ENCODE measurements around the gene RAPGEF4.

Gene RAPGEF4

DNA sequence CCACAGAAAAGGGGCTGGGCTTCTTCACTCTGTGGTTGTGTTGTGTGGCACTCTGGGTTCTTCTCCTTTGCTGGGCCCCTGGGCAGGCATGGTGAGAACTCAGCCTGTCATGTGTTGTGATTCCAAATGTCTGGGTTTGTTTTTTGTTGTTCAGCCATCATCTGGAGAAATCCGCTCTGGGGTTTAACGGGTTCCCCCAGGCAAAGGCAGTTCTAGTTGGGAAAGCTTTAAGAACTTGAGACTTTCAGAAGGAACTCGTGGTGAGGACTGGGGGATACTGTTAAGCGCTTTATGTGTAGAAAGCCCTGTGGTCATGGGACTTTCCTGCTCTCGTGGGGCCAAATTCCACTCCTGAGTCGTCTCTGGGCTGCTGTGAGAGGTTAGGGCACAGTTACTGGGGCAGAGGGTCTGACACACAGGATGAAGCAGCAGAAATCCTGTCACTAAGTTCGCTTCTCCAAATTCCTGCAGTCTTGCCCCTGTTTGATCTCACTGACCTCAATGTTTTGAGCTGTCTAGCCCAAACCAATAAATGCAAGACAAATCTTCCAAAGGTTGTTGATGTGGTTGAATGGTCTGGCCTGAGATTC lies 87.7 kb downstream of the RAPGEF4 start:
- no peak for DNase-seq (ENCODE audit: low read depth in 2 of 2)

DNA sequence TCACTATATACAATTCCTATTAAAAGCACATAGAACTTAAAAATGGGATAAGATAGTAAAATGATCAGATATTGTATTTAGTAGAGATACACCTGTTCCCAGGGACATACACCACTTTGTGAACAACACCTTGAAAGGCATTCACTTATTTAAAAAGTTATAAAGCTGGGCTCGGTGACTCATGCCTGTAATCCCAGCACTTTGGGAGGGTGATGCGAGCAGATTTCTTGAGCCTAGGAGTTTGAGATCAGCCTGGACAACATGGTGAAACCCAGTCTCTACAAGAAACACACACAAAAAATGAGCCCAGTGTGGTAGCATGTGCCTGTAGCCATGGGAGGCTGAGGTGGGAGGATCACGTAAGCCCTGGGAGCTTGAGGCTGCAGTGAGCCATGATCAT lies 90.9 kb downstream of the RAPGEF4 start:
- DNase-seq (ENCODE audit: low read depth in 2 of 2): no peak

DNA sequence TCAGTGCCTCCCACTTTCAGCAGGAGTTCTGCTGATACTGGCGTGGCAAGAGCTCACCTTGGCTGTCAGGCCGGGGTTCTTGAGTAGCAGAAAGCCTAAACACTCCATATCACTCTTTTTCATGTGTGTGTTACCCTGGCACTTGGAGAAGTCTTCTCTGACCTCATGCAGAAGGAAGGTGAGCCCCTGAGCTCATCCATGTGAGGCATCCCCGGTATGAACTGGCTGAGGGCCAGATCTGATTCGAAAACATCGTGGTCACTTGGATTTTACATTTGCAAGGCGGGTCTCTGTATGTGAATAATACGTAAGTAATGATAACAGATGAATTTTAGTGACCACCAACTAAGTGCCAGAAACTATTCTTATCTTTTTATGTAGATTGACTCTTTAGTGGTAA lies 93.6 kb downstream of the RAPGEF4 start:
- peak; percentile 69 to 70 for DNase-seq (ENCODE audit: low read depth in 2 of 2)

DNA sequence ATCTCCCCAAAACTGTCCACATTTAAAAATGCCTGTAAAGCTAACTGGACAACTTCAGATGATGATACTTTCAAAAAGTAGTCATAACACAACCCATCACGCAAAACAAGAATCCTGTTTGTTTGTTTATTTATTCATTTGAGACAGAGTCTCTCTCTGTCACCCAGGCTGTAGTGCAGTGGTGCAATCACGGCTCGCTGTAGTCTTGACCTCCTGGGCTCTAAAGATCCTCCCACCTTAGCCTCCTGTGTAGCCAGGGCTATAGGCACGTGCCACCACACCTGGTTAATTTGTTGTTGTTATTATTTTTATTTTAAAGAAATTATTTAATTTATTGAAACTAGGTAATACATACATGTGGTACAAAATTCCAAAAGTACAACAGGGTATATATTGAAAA lies 94.8 kb downstream of the RAPGEF4 start:
- DNase-seq (ENCODE audit: low read depth in 2 of 2): no peak

DNA sequence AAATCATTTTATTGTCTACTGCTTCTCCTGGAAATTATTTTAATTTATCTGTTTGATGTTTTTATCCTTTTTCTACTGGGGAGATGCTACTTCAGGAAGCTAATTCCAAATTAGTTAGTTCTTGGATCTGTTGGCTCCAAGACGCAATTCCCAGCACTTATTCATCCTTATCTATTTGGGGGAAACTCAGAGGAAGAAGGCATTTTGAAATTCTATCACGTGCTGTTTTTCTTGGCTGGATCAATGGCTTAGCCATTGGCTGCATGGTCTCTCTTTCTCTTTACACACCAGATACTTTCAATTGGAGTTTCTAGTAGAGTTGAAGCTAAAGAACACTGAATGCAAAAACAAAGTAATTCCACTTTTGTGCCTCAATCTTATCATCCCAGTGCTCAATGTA lies 98.3 kb downstream of the RAPGEF4 start:
- no peak for DNase-seq (ENCODE audit: low read depth in 2 of 2)

DNA sequence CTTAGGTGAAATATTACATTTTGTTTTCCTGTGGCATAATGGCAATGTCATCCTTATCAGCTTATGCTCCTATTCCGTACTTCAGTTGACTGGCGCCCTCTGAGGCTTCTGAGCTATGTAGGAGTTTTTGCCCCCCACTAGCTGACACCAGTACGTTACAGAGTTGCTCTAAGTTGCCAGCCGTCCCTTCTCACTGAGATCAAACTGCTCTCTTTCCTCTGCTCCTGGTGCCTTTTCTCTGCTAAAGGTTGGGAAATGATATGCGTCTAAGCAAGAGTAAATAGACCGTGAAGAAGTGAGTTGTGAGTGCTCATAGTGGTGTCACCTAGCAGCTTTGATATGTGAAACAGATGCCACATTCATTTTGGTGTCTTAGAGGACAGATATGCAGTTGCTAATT lies 99.2 kb downstream of the RAPGEF4 start:
- no peak for DNase-seq (ENCODE audit: low read depth in 2 of 2)

DNA sequence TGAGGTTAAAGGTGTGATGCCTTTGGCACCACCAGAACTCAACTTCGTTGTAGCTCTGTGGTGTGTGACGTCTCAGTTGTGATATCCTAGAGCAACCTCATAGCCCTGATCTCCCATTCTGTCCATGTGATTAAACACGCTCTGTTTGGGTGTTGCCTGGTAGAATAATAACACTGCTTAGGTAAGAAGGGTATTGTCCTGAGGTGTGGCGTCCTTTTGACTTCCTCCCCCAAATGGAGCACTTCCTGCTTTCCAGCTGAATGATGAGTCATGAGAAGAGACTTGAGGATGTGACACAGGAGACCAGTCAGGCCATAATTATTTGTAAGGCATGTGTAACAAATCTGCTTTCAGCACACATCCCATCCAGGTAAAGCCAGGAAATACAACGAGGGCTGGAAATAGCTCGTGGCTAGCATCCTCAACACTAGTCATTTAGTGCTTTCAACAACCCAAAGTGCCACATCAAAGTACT lies 100.7 kb downstream of the RAPGEF4 start:
- DNase-seq (ENCODE audit: low read depth in 2 of 2): no peak

DNA sequence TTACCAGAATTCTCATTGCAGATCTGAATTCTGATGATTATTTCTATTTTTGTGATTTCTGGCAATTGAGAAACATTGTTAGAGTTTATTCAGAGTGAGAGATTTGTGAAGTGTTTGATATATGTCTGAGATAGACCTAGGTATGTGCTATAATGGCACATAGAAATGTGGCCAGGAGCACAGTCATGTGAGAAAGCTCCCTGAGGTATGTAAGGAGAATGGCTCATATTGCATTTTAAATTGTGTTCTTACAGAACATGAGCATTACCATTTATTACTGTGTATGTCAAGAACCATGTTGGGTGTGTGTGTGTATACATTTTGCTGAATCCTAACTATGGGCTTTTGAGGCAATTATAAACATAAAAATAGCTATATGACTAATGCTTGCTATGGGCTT lies 101.2 kb downstream of the RAPGEF4 start:
- no peak for DNase-seq (ENCODE audit: low read depth in 2 of 2)

DNA sequence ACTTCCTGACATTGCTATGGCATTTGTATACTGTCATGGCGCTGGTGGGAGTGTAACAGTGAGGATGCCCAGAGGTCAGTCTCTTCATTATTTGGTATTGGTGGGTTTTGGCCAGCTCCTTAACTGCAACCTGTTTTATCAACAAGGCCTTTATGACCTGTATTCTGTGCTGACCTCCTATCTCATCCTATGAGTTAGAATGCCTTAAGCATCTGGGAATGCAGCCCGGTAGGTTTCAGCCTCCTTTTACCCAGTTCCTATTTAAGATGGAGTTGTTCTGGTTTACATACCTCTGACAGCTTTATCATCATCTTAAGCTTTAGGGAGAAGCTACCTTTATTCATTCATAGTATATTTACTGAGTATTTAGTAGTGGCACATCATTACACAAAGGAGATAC lies 103.8 kb downstream of the RAPGEF4 start:
- DNase-seq (ENCODE audit: low read depth in 2 of 2): no peak

DNA sequence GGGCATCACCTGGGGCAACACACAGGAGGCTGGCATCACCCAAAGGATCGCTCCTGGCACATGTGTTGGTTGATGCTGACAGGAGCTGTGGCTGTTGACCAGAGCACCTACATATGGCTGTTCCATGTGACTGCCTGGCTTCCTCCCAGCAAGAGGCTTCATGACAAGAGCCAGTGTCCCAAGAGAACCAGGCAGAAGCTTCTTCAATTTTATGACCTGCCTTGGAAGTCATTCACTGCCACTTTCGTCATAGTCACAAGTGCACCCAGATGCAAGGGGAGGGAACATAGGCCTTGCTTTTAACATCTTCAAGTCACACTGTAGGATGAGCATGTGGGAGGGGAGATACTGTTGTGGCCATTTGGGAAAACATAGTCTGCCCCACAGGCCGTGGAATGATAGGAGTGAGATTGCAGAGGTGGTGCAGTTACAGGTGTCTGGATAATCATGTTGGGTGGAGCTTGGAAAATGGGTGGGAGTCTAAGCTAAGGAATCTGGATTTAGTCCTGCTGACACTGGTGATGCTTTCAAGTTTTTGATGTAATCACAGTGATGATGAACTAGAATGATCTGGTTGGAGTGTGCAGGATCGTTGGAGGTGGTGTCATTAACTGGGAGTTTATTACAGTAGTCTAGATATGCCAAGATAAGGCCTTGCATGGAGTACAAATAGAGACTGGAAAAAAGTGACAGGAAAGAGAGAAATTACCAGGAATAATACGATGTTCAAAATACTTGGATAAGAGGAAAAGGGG lies 107.0 kb downstream of the RAPGEF4 start:
- no peak for DNase-seq (ENCODE audit: low read depth in 2 of 2)

DNA sequence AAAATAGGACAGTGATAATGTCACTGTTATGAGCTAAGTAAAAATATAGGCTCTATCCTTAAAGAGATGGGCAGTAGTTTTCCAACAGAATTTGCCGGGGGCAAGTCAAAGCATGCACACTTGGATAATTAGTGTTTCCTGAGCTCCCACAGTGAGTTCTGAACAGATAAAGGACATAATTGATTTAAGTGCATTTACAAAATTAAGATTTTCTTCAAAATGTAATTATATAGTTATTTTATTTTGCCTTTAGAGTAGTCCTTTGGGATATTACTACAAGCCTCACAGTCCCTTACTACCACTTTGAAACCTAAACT lies 107.6 kb downstream of the RAPGEF4 start:
- no peak for DNase-seq (ENCODE audit: low read depth in 2 of 2)

DNA sequence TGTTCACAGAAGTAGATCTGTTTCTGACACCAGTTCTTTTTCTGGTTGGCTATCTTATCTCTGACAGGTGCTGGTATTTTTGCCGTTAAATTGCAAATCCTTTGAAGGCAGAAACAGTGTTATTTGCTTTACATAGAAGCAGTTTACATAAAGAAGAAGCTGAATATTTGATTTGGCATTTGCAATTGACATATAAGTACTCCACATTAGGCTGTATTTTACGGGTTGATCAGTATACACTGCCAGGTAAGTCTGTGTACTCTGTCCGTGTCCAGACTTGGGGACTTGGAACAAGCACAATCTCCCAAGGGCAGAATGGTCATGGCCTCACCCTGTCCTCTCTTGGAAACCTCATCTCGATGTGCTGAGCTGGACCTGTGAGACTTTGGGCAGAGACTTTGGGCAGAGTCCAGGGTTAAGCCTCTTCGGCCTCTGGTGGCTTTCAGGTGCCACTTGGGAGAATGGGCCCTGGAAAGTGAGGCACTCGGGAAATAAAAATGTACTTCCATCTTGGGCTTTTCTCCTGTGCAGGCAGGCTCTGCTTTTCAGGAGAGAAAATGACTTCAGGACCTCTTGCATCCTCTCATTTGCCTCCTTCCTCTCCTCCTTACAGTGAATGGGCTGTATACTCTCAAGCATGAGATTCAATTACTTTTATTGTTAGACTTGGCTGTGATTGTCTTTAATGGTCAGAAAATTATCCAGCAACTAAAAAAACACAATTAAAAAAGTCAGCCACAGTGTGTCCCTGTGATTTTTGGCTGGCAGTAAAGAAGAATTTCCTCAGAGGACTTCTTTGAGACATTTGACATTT lies 108.5 kb downstream of the RAPGEF4 start:
- no peak for DNase-seq (ENCODE audit: low read depth in 2 of 2)

DNA sequence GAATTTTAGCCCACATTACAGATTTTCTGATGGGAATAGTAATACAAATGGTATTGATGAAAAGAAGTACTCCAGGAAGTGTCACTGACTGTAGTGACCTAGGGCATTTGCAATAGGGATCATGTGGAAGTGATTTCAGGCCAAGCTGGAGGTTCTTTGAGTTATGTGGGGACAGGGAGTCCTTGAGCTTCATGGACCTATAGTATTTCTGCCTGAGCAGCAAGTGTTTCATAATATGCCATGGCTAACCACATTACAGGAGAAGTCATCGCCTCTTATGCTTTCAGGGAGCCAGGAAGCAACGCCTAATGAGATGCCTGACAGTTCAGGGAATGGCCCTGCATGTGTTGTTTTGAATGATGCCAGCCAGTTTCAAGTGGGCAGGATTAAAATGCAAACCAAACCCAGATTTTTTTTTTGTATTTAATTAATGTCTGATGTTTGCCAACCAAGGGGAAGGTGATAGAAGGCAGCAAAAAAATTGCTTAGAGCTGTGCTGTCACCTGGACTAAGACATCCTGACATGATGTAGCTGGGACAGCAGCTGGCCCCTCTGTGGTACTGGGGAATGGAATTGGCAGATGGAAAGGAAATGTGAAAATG lies 109.5 kb downstream of the RAPGEF4 start:
- no peak for DNase-seq (ENCODE audit: low read depth in 2 of 2)

DNA sequence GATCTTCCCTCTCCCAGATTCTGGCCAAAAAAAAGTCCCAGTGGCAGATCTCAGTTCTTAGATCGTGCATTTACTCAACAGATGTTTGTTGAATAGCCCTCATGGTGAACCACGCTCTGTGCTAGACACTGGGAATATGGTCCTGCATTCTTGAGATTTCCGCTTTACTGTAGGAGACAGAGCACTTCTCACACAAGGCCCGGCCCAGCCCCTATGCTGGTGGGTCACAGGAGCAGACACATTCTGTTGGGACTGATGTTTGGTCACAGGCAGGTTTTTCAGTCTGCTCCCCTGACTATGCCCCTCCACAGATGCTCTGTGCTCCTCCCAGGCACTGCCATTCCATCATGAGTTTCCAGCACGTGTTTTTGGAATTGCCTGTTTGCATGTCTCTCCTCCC lies 110.9 kb downstream of the RAPGEF4 start:
- DNase-seq (ENCODE audit: low read depth in 2 of 2): no peak

DNA sequence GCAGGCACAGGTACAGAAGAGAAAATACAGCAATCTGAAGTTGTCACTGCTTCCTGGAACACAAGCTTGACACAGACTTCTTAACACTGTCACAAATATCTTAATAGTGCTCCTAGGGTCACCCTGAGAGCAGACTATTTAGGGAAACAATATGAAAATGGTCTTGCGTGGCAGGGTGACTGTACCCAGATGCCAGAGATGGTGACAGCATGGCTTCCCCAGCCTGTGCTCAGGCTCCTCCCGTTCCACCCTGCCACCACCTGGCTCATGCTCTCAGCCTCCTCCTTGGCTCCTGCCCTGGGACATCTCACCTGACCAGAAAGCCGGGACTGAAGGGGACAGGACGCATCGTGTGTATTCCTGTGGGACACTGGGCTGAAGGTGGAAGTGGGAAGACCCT lies 111.5 kb downstream of the RAPGEF4 start:
- no peak for DNase-seq (ENCODE audit: low read depth in 2 of 2)

DNA sequence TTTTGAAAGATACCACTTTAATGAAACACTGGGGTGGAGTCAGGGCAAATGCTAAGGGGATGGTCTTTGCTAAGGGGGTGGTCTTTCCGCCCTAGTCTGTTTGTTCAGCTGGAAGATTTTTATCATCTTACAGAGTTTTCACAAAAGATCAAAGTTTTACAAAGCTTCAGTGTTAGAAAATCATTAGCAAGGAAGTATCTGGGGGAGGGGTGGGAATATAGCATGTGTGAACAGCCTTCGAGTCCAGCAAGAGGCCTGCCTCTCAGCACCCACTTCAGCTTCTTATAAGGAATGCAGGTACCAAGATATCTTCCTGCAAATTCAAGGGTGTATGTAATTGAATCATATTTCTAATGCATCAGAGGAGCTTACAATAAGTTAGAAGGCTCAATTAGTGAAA lies 112.9 kb downstream of the RAPGEF4 start:
- DNase-seq (ENCODE audit: low read depth in 2 of 2): no peak

DNA sequence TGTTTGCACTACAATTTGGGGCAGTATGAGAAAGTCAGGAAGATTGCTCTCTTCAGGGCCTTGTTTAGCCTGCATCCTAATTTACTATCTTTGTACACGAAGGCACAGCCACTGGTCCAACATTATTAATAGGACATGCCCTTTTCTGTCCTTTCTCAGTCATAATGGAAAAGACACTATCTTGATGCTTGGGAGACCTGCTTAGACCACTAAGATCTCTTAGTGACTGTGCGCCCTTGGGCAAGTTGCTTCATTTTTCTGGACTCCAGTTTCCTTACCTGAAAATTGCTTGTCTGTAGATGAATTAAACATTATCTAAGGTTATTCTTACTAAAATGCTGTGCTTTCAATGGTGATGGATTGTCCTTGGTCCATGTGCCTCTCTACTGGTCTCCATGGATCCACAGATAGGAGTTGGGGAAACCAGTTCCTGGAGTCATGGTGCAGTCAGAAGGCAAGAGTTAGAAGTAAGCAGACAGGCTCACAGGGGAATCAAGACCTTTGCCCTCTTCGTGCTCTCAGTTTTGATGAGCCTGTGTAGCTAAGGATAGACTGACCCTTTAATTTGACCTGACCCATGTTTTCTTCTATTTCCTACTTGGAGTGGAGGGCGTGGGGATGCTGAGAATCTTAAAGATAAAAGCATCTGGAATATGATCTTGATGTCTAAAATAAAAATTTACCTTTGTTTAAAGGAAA lies 114.0 kb downstream of the RAPGEF4 start:
- no peak for DNase-seq (ENCODE audit: low read depth in 2 of 2)

DNA sequence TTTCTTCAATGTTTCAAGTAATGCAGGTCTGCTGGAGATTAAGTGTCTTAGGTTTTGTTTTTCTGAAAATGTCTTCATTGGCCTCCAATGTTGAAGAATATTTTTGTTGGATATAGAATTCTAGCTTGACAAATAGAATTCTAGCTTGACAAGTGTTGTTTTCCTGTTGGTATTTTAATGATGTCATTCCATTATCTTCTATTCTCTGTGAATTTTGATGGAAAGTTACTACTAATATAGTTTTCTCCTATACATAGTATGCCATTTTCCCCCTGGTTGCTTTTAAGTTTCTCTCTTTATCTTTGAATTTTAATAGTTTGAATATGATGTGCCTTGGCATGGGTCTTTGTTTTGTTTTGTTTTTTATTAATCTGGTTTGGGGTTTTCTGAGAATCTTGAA lies 119.9 kb downstream of the RAPGEF4 start:
- no peak for DNase-seq (ENCODE audit: low read depth in 2 of 2)

DNA sequence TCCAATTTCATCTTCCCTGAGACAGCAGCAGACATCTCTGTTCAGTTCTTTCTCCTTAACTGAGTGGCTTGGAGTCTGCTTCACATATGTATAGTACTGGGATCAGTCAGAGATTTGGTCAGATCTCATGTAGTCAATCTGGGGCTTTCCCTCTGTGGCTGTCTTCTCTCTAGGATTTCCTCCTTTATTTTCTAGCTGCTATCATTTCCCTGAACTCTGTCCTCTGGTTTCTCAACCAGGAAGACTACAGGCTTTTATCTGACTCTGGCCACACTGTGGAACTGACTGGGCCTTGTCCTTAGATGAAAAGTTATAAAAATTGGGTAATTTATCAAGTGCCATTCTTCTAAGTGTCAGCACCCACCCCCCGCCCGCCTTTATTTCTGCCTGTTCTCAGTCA lies 121.0 kb downstream of the RAPGEF4 start:
- DNase-seq (ENCODE audit: low read depth in 2 of 2): no peak

DNA sequence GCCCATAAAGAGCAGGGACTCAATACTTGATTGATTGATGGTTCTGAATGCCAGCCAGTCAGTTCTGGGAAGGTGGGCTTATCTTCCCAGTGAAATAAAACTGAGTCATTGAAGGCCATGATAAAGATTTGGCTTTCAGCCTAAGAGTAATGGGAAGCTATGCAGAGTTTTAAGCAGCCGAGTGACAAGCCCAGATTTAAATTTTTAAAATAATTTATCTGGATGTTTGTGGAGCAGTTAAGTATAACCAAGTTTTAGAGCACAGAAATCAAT lies 122.8 kb downstream of the RAPGEF4 start:
- no peak for DNase-seq (ENCODE audit: low read depth in 2 of 2)

DNA sequence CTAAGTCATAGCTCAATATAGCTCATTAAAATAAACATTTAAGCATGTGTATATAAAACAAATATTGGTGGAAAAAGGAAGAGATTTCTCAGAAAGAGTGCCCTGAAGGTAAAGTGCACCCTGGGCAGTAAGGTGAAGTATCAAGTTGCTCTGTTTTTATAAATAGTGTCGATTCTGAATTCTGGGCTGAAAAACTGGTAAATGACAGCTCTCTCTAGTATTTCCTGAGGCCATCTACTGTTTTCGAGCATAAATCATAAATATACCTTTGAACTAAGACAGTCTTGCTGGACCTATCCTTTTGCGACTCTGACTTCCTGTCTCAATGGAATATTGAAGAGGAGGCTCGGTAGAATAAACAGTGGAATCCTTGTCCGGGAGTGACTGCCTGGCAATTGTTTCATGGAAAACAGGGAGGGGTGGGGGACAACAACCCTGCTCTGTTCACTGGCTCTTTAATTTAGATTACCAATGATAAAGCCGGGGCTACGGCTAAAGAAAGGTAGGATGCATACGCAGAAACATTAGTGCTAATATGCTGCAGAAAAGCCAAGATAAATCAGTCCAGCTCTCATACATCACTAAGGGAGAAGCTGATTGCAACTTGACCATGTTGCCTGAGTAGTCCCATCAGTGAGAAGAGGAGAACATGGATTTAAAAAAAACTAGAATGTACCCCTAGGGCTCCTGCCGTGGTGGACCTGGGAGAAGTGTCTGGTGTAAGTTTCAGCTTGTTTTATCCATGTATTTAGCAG lies 124.1 kb downstream of the RAPGEF4 start:
- DNase-seq (ENCODE audit: low read depth in 2 of 2): no peak

DNA sequence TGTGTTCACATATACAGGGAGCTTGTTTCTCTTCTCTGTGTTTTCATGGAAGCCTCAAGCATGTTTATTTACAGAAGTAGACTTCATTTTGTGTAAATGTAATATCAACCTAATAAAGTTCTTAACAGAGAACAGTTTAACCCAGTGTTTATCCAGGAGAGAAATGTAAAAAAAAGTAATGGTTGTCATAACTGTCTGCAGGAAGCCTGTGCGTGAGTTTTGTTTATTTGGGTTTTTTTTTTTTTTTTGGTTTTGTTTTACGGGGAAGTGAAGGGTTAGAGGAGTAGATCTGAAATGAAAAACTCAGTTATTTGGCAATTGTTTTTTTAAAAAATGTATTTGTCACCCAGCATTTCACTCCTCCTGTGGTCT lies 124.7 kb downstream of the RAPGEF4 start:
- DNase-seq (ENCODE audit: low read depth in 2 of 2): no peak

Data from fibroblast of skin of left biceps (primary cell).